WTC11 (cell line): ENCODE measurements around the gene AK9. TPM values are rescaled to one million over a fixed set of nuclear protein-coding genes. Genes with fewer than 3 reads are reported as not detected.

Experiments
- ATAC-seq: fragments of 200-7000 bp; cut with Tn5 transposase; 2 replicates; pipeline ENCODE4 v1.10.0; 2021; ENCODE audit warnings: mild to moderate bottlenecking, moderate library complexity
- CTCF ChIA-PET: fragments of 300-600 bp; sonication (Branson Sonifier 250); formaldehyde crosslinking; loops from one replicate; lab custom pipeline; 2021; ENCODE audit warnings: antibody characterized with exemption; lab: Charles Lee
- POLR2A ChIA-PET: fragments of 350-600 bp; sonication (Branson Sonifier 250); formaldehyde crosslinking; loops from one replicate; lab custom pipeline; 2021; ENCODE audit warnings: antibody characterized with exemption; lab: Charles Lee
- DNase-seq: peaks from one replicate; pipeline ENCODE4 v3.0.0; 2021; ENCODE audit warnings: low spot score
- H3K27ac Mint-ChIP-seq: 2 replicates; pipeline ENCODE4 v1.8.0; 2021; ENCODE audit warnings: mixed read lengths
- H3K27me3 Mint-ChIP-seq: 2 replicates; pipeline ENCODE4 v1.8.0; 2021; ENCODE audit warnings: low read depth, mild to moderate bottlenecking, moderate library complexity, mixed read lengths
- H3K36me3 Mint-ChIP-seq: 2 replicates; pipeline ENCODE4 v1.8.0; 2021; ENCODE audit warnings: mixed read lengths
- H3K4me1 Mint-ChIP-seq: 2 replicates; pipeline ENCODE4 v1.8.0; 2022; ENCODE audit warnings: mixed read lengths
- H3K4me3 Mint-ChIP-seq: 2 replicates; pipeline ENCODE4 v1.8.0; 2021; ENCODE audit warnings: mild to moderate bottlenecking, moderate library complexity, mixed read lengths
- H3K9me3 Mint-ChIP-seq: 2 replicates; pipeline ENCODE4 v1.8.0; 2021; ENCODE audit warnings: mixed read lengths
- ELF4 ChIP-seq: sonication (generic); formaldehyde crosslinking; IDR thresholded peaks from 2 replicates; pipeline ENCODE4 v1.8.1; 2022; ENCODE audit warnings: low read depth, mild to moderate bottlenecking, moderate library complexity, missing genetic modification reagents
- EMX1 ChIP-seq: fragments of 250-450 bp; sonication (Bioruptor Pico); IDR thresholded peaks from 2 replicates; pipeline ENCODE4 v1.8.0; 2021; ENCODE audit warnings: mild to moderate bottlenecking
- FOXJ3 ChIP-seq: sonication (generic); formaldehyde crosslinking; IDR thresholded peaks from 2 replicates; pipeline ENCODE4 v1.9.0; 2021; ENCODE audit warnings: missing genetic modification reagents, mild to moderate bottlenecking, borderline replicate concordance
- FOXK1 ChIP-seq: sonication (generic); formaldehyde crosslinking; IDR thresholded peaks from 2 replicates; pipeline ENCODE4 v1.8.0; 2022; ENCODE audit warnings: mild to moderate bottlenecking, moderate library complexity, missing genetic modification reagents
- FOXP1 ChIP-seq: sonication (generic); formaldehyde crosslinking; IDR thresholded peaks from 2 replicates; pipeline ENCODE4 v1.8.0; 2022; ENCODE audit warnings: missing genetic modification reagents, mild to moderate bottlenecking, moderate library complexity, borderline replicate concordance
- NFE2L1 ChIP-seq: sonication (generic); formaldehyde crosslinking; IDR thresholded peaks from 2 replicates; pipeline ENCODE4 v1.8.1; 2023; ENCODE audit warnings: missing genetic modification reagents
- NR3C1 ChIP-seq: sonication (generic); formaldehyde crosslinking; conservative IDR thresholded peaks from 2 replicates; pipeline ENCODE4 v1.8.1; 2023; ENCODE audit warnings: low read depth, mild to moderate bottlenecking, missing genetic modification reagents
- PRRX2 ChIP-seq: fragments of 250-450 bp; sonication (Bioruptor Pico); IDR thresholded peaks from 2 replicates; pipeline ENCODE4 v1.8.0; 2021; ENCODE audit warnings: mild to moderate bottlenecking
- RORB ChIP-seq: fragments of 250-450 bp; sonication (Bioruptor Pico); IDR thresholded peaks from 2 replicates; pipeline ENCODE4 v1.9.0; 2021; ENCODE audit warnings: mild to moderate bottlenecking
- SMAD4 ChIP-seq: sonication (generic); formaldehyde crosslinking; IDR thresholded peaks from 2 replicates; pipeline ENCODE4 v1.8.0; 2022; ENCODE audit warnings: mild to moderate bottlenecking, missing genetic modification reagents
- TCF7 ChIP-seq: sonication (generic); formaldehyde crosslinking; IDR thresholded peaks from 2 replicates; pipeline ENCODE4 v1.8.0; 2022; ENCODE audit warnings: mild to moderate bottlenecking, low read depth, missing genetic modification reagents, moderate library complexity
- TEAD4 ChIP-seq: sonication (generic); formaldehyde crosslinking; IDR thresholded peaks from 2 replicates; pipeline ENCODE4 v1.8.0; 2022; ENCODE audit warnings: mild to moderate bottlenecking, missing genetic modification reagents
- ZNF317 ChIP-seq: sonication (generic); formaldehyde crosslinking; IDR thresholded peaks from 2 replicates; pipeline ENCODE4 v1.8.1; 2023; ENCODE audit warnings: low read depth, mild to moderate bottlenecking, moderate library complexity, missing genetic modification reagents, borderline replicate concordance
- ZNF423 ChIP-seq: fragments of 250-450 bp; sonication (Bioruptor Pico); IDR thresholded peaks from 2 replicates; pipeline ENCODE4 v2.1.2; 2022; ENCODE audit warnings: mild to moderate bottlenecking, moderate library complexity
- total RNA-seq: library from RNA; stranded (reverse); gene quantifications from 3 replicates; pipeline ENCODE4 v1.2.3, GENCODE V29; 2021
- TF ChIP-seq, protein P1 (sequence below): sonication (generic); formaldehyde crosslinking; IDR thresholded peaks from 2 replicates; pipeline ENCODE4 v1.8.0; 2023; ENCODE audit warnings: mild to moderate bottlenecking, missing genetic modification reagents
- TF ChIP-seq, protein P2 (sequence below): sonication (generic); formaldehyde crosslinking; IDR thresholded peaks from 2 replicates; pipeline ENCODE4 v1.8.0; 2022; ENCODE audit warnings: mild to moderate bottlenecking, missing genetic modification reagents
- TF ChIP-seq, protein P3 (sequence below): sonication (generic); formaldehyde crosslinking; IDR thresholded peaks from 2 replicates; pipeline ENCODE4 v1.8.0; 2023; ENCODE audit warnings: missing genetic modification reagents
- TF ChIP-seq, protein P4 (sequence below): fragments of 250-450 bp; sonication (Bioruptor Pico); IDR thresholded peaks from 2 replicates; pipeline ENCODE4 v1.8.0; 2021; ENCODE audit warnings: mild to moderate bottlenecking

The AK9 gene
- total RNA-seq, 1 experiment from 2014 or later = 3.7 TPM

DNA sequence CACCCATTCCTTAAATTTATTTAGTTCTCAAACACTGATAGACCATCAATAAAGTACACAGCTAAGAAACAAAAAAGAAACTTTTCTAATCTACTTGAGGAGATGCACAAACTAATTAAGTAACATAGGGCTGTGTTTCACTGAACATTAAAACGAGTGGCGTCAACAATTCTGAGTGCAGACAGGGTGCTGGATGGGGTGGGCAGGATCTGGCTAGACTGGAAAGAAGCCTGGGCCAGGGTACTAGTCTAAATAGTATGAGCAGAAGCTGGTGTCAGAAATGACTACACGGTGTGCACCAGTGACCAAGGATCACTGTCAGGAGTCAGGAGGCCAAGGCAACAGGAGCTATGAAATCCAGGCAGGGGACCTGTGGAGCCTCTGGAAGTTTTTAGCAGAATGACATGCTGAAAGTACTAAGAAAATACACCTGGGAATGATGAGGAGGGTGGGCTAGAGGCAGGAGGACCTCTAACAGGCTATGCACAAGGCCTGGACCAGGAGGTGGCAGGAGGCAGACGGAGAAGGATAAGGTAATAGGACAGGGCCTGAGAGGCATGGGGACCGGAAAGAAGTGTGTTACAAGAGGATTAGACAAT lies 221.3 kb downstream of the AK9 start:
- Mint-ChIP-seq H3K4me1 (peaks cover 7% of the 10 kb centered on the region), H3K27me3 (no peaks in the 10 kb centered on the region), H3K9me3 (no peaks in the 10 kb centered on the region), H3K36me3 (peaks cover 93% of the 10 kb centered on the region), H3K27ac (peak overlapping the region; percentile 17; the same call in 1 of the 2 replicates), H3K4me3 (no peak overlapping the region)
- POLR2A ChIA-PET = interaction anchor here (1.2 kb wide), 1 partner anchor 15 kb away, joined by 4 read pairs; no protein-coding TSS in a partner anchor
- no peak for ATAC-seq
- CTCF ChIA-PET = interaction anchor here (1.4 kb wide), 1 partner anchor 11 kb away, joined by 5 read pairs; no protein-coding TSS in a partner anchor
- TF ChIP-seq FOXK1 (CRISPR knock-in tag) = no peak
- TF ChIP-seq EMX1 (CRISPR knock-in tag) = no peak
- TF ChIP-seq, protein P1, sequence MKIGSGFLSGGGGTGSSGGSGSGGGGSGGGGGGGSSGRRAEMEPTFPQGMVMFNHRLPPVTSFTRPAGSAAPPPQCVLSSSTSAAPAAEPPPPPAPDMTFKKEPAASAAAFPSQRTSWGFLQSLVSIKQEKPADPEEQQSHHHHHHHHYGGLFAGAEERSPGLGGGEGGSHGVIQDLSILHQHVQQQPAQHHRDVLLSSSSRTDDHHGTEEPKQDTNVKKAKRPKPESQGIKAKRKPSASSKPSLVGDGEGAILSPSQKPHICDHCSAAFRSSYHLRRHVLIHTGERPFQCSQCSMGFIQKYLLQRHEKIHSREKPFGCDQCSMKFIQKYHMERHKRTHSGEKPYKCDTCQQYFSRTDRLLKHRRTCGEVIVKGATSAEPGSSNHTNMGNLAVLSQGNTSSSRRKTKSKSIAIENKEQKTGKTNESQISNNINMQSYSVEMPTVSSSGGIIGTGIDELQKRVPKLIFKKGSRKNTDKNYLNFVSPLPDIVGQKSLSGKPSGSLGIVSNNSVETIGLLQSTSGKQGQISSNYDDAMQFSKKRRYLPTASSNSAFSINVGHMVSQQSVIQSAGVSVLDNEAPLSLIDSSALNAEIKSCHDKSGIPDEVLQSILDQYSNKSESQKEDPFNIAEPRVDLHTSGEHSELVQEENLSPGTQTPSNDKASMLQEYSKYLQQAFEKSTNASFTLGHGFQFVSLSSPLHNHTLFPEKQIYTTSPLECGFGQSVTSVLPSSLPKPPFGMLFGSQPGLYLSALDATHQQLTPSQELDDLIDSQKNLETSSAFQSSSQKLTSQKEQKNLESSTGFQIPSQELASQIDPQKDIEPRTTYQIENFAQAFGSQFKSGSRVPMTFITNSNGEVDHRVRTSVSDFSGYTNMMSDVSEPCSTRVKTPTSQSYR (CRISPR knock-in tag) = no peak
- TF ChIP-seq ELF4 = no peak
- TF ChIP-seq, protein P2, sequence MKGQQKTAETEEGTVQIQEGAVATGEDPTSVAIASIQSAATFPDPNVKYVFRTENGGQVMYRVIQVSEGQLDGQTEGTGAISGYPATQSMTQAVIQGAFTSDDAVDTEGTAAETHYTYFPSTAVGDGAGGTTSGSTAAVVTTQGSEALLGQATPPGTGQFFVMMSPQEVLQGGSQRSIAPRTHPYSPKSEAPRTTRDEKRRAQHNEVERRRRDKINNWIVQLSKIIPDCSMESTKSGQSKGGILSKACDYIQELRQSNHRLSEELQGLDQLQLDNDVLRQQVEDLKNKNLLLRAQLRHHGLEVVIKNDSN (CRISPR knock-in tag) = no peak
- no peak for TF ChIP-seq FOXJ3 (CRISPR knock-in tag)
- no peak for TF ChIP-seq TCF7
- TF ChIP-seq ZNF423 (CRISPR knock-in tag) = no peak
- no peak for TF ChIP-seq TEAD4 (CRISPR knock-in tag)
- TF ChIP-seq PRRX2 (CRISPR knock-in tag) = no peak
- TF ChIP-seq, protein P3, sequence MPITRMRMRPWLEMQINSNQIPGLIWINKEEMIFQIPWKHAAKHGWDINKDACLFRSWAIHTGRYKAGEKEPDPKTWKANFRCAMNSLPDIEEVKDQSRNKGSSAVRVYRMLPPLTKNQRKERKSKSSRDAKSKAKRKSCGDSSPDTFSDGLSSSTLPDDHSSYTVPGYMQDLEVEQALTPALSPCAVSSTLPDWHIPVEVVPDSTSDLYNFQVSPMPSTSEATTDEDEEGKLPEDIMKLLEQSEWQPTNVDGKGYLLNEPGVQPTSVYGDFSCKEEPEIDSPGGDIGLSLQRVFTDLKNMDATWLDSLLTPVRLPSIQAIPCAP (CRISPR knock-in tag) = no peak
- no peak for TF ChIP-seq SMAD4
- no peak for TF ChIP-seq ZNF317 (CRISPR knock-in tag)
- DNase-seq = no peak

DNA sequence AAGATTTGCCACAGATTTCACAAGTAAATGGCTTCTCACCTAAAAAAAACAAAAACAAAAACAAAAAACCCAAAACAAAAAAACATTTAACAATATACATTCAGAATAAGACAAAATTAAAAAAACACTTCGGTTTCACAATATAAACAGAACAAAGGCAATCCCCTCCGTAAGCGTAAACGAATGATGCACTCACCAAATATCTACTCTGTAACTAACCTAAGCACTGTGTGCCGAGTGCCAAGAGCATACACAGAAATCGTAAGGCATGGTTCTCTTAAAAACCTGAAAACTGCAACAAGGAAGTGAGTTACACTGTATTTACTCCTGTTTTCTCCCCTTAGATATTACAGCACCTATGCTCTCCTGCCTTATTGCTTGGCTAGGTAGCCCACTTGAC lies 223.3 kb downstream of the AK9 start:
- TF ChIP-seq NFE2L1 (CRISPR knock-in tag) = no peak
- no peak for TF ChIP-seq RORB
- TF ChIP-seq NR3C1 = no peak
- TF ChIP-seq, protein P4, sequence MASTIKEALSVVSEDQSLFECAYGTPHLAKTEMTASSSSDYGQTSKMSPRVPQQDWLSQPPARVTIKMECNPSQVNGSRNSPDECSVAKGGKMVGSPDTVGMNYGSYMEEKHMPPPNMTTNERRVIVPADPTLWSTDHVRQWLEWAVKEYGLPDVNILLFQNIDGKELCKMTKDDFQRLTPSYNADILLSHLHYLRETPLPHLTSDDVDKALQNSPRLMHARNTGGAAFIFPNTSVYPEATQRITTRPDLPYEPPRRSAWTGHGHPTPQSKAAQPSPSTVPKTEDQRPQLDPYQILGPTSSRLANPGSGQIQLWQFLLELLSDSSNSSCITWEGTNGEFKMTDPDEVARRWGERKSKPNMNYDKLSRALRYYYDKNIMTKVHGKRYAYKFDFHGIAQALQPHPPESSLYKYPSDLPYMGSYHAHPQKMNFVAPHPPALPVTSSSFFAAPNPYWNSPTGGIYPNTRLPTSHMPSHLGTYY (CRISPR knock-in tag) = no peak
- TF ChIP-seq FOXP1 (CRISPR knock-in tag) = no peak
- no peak for TF ChIP-seq FOXJ3 (CRISPR knock-in tag)
- no peak for DNase-seq
- ChIA-PET POLR2A (no interaction called here), CTCF (no interaction called here)
- no peak overlapping the region for H3K27ac Mint-ChIP-seq
- no peaks in the 10 kb centered on the region for H3K27me3 Mint-ChIP-seq
- H3K36me3 Mint-ChIP-seq = peaks cover 92% of the 10 kb centered on the region
- H3K9me3 Mint-ChIP-seq = no peaks in the 10 kb centered on the region
- H3K4me3 Mint-ChIP-seq = no peak overlapping the region
- peaks cover 7% of the 10 kb centered on the region for H3K4me1 Mint-ChIP-seq
- no peak for ATAC-seq
